Measurements from ENCODE around the gene INPP5B.
A peak's percentile ranks its signal among the peaks of the same experiment; 100 is the strongest.
"Not testable (repeated sequence)": the region's sequence is repeated elsewhere in the genome, so short reads cannot be mapped to it uniquely, and the experiment has no call there.

INPP5B gene

GRCh38 chr1:37983546-37983945, 36.7 kb upstream of the INPP5B start:
- H3K4me3 ChIP-seq (ENCODE audit: low read depth, low read length) = no peak overlapping the region
- DNase-seq (ENCODE audit: low read depth, low spot score) = no peak
- TF ChIP-seq, protein P1, sequence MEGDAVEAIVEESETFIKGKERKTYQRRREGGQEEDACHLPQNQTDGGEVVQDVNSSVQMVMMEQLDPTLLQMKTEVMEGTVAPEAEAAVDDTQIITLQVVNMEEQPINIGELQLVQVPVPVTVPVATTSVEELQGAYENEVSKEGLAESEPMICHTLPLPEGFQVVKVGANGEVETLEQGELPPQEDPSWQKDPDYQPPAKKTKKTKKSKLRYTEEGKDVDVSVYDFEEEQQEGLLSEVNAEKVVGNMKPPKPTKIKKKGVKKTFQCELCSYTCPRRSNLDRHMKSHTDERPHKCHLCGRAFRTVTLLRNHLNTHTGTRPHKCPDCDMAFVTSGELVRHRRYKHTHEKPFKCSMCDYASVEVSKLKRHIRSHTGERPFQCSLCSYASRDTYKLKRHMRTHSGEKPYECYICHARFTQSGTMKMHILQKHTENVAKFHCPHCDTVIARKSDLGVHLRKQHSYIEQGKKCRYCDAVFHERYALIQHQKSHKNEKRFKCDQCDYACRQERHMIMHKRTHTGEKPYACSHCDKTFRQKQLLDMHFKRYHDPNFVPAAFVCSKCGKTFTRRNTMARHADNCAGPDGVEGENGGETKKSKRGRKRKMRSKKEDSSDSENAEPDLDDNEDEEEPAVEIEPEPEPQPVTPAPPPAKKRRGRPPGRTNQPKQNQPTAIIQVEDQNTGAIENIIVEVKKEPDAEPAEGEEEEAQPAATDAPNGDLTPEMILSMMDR (IDR thresholded peaks at IDR 0.05; ENCODE audit: insufficient read depth, low read length, missing control alignments) = no peak
- ChIA-PET CTCF (no interaction called here), POLR2A (no interaction called here)

GRCh38 chr1:37978541-37978940, 31.7 kb upstream of the INPP5B start:
- no peak overlapping the region for H3K4me3 ChIP-seq (ENCODE audit: low read depth, low read length)
- ChIA-PET POLR2A (no interaction called here), CTCF (interaction anchor here (1.0 to 3.6 kb wide), 5 partner anchors 12 to 119 kb away, joined by 3 to 17 read pairs (median 3); partner anchors contain the start of genes MTF1 and SF3A3)
- TF ChIP-seq, protein P1 (IDR thresholded peaks at IDR 0.05; ENCODE audit: insufficient read depth, low read length, missing control alignments) = no peak
- no peak for DNase-seq (ENCODE audit: low read depth, low spot score)

DNA sequence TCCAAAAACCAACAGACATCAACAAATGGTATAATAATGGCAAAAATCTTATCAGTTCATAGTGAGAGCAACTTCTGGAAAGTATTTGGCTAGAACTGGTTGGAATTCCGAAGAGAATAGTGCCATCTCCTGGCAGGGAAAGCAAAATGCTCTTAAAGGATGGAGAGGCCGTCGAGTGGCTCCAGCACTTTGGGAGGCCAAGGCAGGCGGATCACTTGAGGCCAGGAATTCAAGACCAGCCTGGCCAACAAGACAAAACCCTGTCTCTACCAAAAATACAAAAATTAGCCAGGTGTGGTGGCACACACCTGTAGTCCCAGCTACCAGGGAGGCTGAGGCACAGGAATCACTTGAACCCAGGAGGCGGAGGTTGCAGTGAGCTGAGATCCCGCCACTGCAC, 28.2 kb upstream of the INPP5B start:
- TF ChIP-seq, protein P1 (IDR thresholded peaks at IDR 0.05; ENCODE audit: insufficient read depth, low read length, missing control alignments) = peak; percentile 60
- POLR2A ChIA-PET; H3K4me3 ChIP-seq (ENCODE audit: low read depth, low read length); DNase-seq (ENCODE audit: low read depth, low spot score): not testable (repeated sequence)
- CTCF ChIA-PET = interaction anchor here (0.6 to 3.4 kb wide), 21 partner anchors 9 to 869 kb away, joined by 3 to 22 read pairs (median 6); partner anchors contain the start of genes MTF1 and SF3A3

DNA sequence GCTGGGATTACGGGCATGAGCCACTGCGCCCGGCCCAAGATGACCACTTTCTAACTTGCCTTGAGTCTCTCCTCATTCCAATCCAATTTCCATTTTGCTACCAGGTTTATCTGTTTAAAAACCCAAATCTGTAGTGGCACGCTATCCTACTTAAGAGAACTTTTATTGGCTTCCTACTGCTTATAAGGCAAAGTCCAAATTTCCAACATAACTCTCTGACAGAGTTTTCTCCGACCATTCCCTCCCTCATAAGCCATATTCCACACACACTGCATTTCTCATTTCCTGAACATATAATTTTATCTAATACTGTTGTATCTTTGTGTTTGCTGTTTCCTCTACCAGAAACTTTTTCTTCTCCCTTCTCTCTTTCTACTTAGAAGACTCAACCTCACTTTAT, 27.7 kb upstream of the INPP5B start:
- H3K4me3 ChIP-seq (ENCODE audit: low read depth, low read length) = no peak overlapping the region
- ChIA-PET POLR2A (no interaction called here), CTCF (interaction anchor here (1.2 to 2.4 kb wide), 3 partner anchors 15 to 291 kb away, joined by 4 to 22 read pairs (median 4); partner anchors contain the start of gene SF3A3)
- TF ChIP-seq, protein P1 (IDR thresholded peaks at IDR 0.05; ENCODE audit: insufficient read depth, low read length, missing control alignments) = no peak
- DNase-seq (ENCODE audit: low read depth, low spot score) = no peak

DNA sequence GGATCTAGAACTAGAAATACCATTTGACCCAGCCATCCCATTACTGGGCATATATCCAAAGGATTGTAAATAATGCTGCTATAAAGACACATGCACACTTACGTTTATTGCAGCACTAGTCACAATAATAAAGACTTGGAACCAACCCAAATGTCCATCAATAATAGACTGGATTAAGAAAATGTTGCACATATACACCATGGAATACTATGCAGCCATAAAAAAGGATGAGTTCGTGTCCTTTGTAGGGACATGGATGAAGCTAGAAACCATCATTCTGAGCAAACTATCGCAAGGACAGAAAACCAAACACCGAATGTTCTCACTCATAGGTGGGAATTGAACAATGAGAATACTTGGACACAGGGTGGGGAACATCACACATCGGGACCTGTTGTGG, 26.8 kb upstream of the INPP5B start:
- POLR2A ChIA-PET; H3K4me3 ChIP-seq (ENCODE audit: low read depth, low read length); DNase-seq (ENCODE audit: low read depth, low spot score): not testable (repeated sequence)
- CTCF ChIA-PET = interaction anchor here (1.9 to 2.6 kb wide), 2 partner anchors 84 to 114 kb away, joined by 6 to 9 read pairs; partner anchors contain the start of gene MTF1

- no peak for DNase-seq (ENCODE audit: low read depth, low spot score)
- H3K4me3 ChIP-seq (ENCODE audit: low read depth, low read length) = no peak overlapping the region
- TF ChIP-seq, protein P1 (IDR thresholded peaks at IDR 0.05; ENCODE audit: insufficient read depth, low read length, missing control alignments) = no peak
- CTCF ChIA-PET = interaction anchor here (1.0 to 1.9 kb wide), 7 partner anchors 11 to 105 kb away, joined by 3 to 7 read pairs (median 4); partner anchors contain the start of gene MTF1
- POLR2A ChIA-PET = no interaction called here
Observed at GRCh38 chr1:37965301-37965700, 18.4 kb upstream of the INPP5B start.

GRCh38 chr1:37964106-37964505, 17.3 kb upstream of the INPP5B start:
- CTCF ChIA-PET = interaction anchor here (1.0 to 1.9 kb wide), 2 partner anchors 12 to 104 kb away, joined by 5 to 7 read pairs; no protein-coding TSS in a partner anchor
- H3K4me3 ChIP-seq (ENCODE audit: low read depth, low read length); DNase-seq (ENCODE audit: low read depth, low spot score); POLR2A ChIA-PET: not testable (repeated sequence)

Measured in AG04449 (cell line).